ENCODE measurements around the gene RHD.
"Not testable (repeated sequence)": the region's sequence is repeated elsewhere in the genome, so short reads cannot be mapped to it uniquely, and the experiment has no call there.

DNA sequence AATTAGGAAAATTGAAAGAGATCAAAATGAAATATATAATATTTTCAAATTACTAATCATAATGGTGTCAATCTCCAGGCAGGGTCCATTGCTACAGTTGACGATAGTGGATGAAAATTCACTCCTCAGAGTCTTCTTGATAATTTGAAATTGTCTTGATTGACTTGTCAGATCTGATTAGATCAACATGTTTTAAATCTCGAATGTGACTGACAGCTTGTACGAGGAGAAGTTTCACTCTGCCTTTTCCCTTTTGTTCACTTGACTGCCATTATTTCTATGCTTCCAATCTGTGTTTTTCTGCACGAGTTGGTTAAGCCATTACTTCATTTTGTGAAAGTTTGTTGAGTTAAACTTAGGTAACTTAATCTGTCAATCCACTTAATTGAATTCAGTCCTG lies 3.3 kb downstream of the RHD start:
- TF ChIP-seq POLR2A, POLR2AphosphoS5 (IDR thresholded peaks at IDR 0.05): not testable (repeated sequence)
- TF ChIP-seq, protein P1, sequence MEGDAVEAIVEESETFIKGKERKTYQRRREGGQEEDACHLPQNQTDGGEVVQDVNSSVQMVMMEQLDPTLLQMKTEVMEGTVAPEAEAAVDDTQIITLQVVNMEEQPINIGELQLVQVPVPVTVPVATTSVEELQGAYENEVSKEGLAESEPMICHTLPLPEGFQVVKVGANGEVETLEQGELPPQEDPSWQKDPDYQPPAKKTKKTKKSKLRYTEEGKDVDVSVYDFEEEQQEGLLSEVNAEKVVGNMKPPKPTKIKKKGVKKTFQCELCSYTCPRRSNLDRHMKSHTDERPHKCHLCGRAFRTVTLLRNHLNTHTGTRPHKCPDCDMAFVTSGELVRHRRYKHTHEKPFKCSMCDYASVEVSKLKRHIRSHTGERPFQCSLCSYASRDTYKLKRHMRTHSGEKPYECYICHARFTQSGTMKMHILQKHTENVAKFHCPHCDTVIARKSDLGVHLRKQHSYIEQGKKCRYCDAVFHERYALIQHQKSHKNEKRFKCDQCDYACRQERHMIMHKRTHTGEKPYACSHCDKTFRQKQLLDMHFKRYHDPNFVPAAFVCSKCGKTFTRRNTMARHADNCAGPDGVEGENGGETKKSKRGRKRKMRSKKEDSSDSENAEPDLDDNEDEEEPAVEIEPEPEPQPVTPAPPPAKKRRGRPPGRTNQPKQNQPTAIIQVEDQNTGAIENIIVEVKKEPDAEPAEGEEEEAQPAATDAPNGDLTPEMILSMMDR (IDR thresholded peaks at IDR 0.05), result not testable (repeated sequence)
